Brain pericyte (primary cell): ENCODE results near the gene FILIP1.

Experiments used
- DNase-seq: peaks from one replicate; pipeline ENCODE4 v3.0.0-alpha.2; 2012; ENCODE audit warnings: low read depth, low spot score

Gene FILIP1

DNA sequence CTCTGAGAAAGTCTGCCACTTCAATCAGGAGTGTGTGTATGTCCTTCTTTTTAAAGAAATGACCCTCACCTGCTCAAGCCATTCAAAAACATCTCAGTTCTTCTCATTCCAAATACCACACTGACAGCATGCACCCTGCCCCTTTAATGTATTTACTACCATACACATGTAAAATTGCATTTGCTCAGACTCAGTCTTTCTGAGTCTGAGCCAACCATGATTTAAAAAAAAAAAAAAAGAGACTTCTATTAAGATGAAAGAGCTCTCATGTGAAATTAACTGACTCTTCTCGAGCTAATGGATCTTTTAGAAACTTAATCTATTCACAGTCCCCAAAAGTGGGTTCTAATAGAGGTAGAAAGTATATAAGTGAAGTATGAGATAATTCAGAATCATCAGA, 1.4 kb upstream of the FILIP1 start:
- DNase-seq: no peak

GRCh38 chr6:75494290-75494689, 690 bp upstream of the FILIP1 start:
- DNase-seq: no peak

- DNase-seq: no peak
Observed at GRCh38 chr6:75492386-75493153, 1.0 kb downstream of the FILIP1 start.

GRCh38 chr6:75491291-75491690, 2.3 kb downstream of the FILIP1 start:
- DNase-seq: no peak

DNA sequence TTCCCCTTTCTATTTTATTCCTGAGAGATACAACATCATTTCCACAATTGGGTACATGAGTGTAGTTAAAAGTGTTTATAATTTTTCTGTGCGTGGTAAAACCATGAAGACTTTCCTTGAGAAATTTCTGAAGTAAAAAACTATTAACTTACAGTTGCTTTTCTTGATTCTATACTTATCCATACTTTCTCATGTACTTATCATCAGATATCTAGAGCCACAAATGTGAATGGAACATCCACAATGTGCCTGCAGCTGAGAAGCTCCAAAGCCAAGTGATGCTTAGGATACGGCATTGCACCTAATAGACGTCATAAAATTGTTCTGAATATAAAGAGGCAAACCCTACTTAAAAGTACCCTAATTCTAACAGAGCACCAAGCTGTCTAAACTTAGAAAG, 2.9 kb downstream of the FILIP1 start:
- no peak for DNase-seq

DNA sequence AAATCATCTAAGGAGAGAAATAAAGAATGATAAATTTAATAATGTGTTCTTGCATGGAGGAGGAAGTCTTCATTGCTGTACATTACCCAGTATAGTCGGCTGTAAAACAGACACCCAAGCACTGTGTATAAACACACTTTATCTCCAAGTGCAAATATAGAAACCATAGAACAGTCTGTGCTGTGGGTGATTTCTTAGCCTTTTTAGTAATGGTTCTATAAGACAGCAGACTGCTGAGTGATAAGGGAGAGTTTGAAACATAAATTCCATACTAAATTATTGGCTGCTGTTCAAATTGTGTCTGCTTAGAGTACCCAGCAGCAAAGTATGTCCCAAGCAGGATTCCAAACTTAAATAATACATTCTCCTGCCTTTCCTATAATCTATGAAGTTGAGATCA, 4.6 kb downstream of the FILIP1 start:
- DNase-seq: no peak

GRCh38 chr6:75488033-75488432, 5.6 kb downstream of the FILIP1 start:
- DNase-seq: no peak

GRCh38 chr6:75486850-75487518, 6.6 kb downstream of the FILIP1 start:
- no peak for DNase-seq

DNA sequence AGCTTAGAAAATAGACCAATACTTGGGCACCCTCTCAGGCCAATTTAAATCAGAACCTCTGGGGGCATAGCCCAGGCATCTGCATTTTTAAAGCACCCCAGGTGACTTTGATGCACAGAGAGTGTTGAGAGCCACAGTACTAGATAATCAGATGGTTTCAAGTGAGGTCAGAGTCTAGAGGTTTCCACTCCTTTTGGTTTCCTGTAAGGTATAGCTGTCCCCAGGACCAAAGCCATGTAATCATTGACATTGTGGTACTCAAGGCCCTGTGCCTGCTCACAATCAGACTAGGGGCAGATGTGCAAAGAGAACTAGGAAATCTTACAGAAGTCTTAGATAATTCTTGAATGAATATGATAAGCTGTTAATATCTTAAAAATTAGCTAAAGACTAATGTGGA, 9.1 kb downstream of the FILIP1 start:
- no peak for DNase-seq

- DNase-seq: no peak
Observed at GRCh38 chr6:75483136-75483952, 10.3 kb downstream of the FILIP1 start.

DNA sequence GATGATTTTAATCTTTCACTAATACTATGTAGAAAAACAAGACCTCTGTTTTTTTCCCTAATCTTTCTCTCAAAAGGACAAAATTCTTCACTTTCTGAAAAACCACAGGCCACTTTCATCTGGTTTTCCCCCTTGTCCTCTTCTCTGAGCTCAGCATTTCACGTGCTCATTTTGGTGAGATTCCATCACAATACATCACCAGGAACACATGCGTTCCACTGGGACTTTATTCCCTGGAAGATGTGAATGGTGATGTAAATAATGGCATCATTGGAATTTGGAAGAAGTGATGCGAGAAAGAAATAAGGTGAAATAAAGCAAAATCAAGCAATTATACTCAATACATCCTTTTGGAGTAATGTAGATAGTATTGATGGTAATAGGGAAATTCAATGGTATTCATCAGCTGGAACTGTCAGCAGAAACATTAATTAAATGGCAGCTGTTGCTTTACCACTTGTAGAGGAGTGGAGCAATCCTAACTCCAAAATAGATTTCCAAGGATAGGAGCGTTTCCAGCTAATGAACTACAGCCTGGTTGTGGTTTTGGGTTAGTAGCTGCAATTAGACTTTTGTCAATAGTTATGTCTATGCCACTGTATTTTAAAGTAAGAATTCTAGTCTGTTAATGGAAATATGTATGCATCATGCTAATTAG, 11.5 kb downstream of the FILIP1 start:
- DNase-seq: no peak

DNA sequence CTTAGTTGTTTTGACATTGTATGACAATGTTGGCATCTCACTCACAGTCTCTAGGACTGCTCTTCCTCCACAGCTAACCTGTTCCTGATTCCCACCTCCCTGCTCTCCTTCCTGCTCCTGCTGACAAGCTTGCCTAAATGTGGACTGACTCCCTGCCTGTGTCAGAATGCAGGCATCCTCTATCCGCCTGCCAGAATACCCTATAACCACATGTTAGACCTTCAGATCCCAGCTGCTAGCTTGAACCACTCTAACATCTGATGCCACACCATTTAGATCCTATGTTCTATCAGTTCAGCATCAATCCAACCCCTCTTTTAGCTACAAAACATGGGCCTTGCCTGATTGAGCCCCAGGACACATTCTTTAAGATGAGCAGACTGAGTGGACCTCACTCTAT, 12.2 kb downstream of the FILIP1 start:
- DNase-seq: no peak

DNA sequence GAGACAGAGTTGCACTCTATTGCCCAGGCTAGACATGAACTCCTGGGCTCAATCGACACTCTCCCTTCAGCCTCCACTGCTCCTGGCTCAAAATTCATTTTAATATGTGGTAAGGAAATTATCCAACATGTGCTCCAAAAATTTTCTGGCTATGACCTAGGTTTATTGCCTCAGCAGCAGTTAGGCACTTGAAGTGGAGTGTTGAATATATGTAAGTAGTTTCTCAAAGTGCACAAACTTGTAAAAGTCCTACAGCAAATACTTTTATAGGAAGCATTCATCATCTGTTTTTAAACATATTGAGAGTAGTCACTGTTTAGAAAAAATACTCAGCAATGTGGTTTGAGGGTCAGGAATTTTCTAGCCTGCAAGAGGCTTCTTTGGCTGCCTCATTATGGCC, 13.2 kb downstream of the FILIP1 start:
- DNase-seq: no peak

DNA sequence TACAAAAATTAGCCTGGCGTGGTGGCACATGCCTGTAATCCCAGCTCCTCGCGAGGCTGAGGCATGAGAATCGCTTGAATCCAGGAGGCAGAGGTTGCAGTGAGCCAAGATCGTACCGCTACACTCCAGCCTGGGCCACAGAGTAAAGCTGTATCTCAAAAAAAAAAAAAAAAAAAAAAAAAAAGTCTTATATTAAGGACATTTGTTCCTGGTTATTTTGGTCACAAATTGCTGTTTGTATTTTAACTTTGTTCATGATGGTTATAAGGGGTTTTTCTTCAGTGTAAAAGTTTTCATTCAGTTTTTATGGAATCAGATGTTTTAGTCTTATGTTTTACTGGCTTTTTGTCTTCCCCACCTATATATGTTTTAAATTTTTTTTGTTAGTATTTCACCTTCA, 13.9 kb downstream of the FILIP1 start:
- DNase-seq: no peak

DNA sequence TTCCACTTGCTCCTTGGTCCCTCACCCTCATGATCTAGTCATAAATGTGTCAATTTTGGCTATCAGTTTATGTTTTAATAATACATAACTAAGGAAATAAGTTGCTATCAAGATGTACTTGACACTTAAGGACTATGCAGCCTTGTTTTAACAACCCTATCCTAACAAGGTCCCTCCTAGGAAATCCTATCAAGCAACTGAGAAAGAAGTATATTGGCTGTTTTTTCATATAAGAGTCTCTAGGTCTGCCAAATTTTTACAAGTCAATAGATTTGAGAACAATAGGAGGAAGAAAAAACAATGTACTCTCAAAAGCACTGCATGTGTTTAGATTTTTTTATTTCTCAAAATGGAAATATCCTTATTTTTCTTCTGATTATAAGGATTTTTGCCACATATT, 14.7 kb downstream of the FILIP1 start:
- DNase-seq: no peak

- DNase-seq: no peak
Observed at GRCh38 chr6:75472885-75473284, 20.7 kb downstream of the FILIP1 start.

DNA sequence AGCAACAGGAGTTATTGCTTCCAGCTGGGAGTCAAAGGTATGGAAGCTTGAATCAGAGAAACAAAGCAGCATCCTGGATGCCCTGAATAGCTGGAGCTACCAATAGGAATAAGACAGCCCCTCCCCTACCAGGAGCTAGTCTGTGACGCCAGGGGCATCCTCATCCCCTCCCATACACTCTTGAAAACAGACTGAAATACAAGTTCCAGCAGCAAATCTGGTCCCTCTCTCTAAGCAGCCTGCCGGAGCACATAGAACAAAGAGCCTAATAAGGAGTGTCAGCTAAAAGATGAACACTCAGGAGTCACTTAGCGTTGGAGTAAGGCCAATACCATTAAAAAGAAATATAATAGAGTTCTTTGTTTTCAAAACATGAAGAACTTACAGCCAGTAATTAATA, 25.6 kb downstream of the FILIP1 start:
- no peak for DNase-seq

DNA sequence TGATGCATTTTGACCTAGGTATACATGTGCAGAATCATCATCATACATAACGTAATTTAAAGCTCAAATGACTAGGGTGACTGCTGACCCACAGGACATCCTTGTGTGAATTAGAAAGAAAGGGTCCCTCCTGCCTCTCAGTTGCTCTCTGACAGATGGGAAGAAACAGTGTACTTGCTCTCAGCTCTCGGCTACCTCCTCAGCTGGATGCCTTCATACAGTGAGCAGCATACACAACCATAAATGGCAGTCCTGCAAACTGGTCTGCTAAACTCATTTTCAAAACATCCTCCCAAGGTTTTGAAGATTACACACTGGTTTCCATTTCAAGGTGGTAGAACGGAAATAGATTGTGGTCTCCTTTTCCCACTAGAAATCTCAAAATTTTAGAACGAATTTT, 26.3 kb downstream of the FILIP1 start:
- DNase-seq: no peak

GRCh38 chr6:75466636-75467035, 27.0 kb downstream of the FILIP1 start:
- no peak for DNase-seq

DNA sequence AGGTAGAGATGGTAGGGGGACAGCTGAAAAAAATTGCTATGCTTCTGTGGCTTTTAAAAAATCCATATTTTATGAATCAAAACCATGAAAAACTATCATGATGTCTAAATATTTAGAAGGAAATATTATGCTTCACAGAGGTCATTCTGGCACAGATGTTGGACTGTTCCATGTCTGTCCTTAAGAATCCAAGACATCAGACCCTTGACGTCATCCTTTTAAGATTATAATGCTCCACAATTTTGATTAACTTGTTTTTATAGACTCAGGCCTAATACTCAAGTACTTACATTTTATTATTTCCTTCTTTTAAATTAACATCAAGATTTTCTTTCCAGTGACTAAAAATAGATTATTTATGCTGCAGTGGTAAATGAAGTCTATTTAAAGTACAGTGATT, 29.7 kb downstream of the FILIP1 start:
- DNase-seq: no peak

GRCh38 chr6:75463061-75463460, 30.5 kb downstream of the FILIP1 start:
- DNase-seq: no peak

DNA sequence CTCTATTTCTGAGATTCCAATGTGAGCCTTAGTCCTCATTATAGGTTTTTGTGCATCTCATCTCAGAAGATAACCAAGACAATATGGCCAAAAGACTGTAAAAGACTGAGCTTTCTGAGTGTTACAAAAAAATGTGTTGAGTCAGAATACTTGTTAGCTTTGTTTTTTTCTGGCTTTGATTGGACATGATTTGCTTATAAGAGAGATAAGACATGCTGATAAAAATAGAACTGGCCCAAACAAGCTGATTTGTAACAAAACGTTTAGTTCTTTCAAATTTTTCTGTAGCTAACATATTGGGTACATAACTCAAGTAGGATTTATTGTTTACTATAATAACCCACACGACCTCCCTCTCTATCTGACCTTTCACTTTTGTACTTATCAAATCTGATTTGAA, 32.9 kb downstream of the FILIP1 start:
- no peak for DNase-seq
